ENCODE measurements around the gene ARSK. TPM values are rescaled to one million over a fixed set of nuclear protein-coding genes. Genes with fewer than 3 reads are reported as not detected.

ARSK gene
- total RNA-seq, 2 donors from 2014 or later: 7.3 to 23.3 TPM

- Histone ChIP-seq H3K4me1 (replicated peaks) (no peaks in the 10 kb centered on the region), H3K36me3 (peaks cover 0 to 5% of the 10 kb centered on the region in 2 donors), H3K4me3 (no peak overlapping the region), H3K9me3 (no peaks in the 10 kb centered on the region), H3K27me3 (replicated peaks; ENCODE audit: insufficient read depth) (no peaks in the 10 kb centered on the region), H3K27ac (no peak overlapping the region)
- TF ChIP-seq POLR2AphosphoS5 (IDR thresholded peaks at IDR 0.05) (no peak), CTCF (IDR thresholded peaks at IDR 0.05) (no peak), POLR2A (IDR thresholded peaks at IDR 0.05) (no peak)
- no peak for DNase-seq (ENCODE audit: low spot score)
- WGBS: 82% methylated on average over 4 of the region's 4 CpGs
- intact Hi-C loops (cut with DNase I): no loop called here
These were observed 10.5 kb downstream of the ARSK start for GRCh38 chr5:95565280-95565920.

- Histone ChIP-seq H3K4me1 (replicated peaks) (no peaks in the 10 kb centered on the region), H3K9me3 (no peaks in the 10 kb centered on the region), H3K27me3 (replicated peaks; ENCODE audit: insufficient read depth) (no peaks in the 10 kb centered on the region), H3K27ac (no peak overlapping the region), H3K4me3 (no peak overlapping the region), H3K36me3 (peaks cover 0 to 5% of the 10 kb centered on the region in 2 donors)
- intact Hi-C loops (cut with DNase I): no loop called here
- WGBS: 67% methylated on average over 2 of the region's 2 CpGs
- no peak for DNase-seq (ENCODE audit: low spot score)
- TF ChIP-seq POLR2A (IDR thresholded peaks at IDR 0.05) (no peak), POLR2AphosphoS5 (IDR thresholded peaks at IDR 0.05) (no peak), CTCF (IDR thresholded peaks at IDR 0.05) (no peak)
These were observed 17.1 kb downstream of the ARSK start for GRCh38 chr5:95572016-95572415.

GRCh38 chr5:95581576-95581975 lies 26.7 kb downstream of the ARSK start:
- no peaks in the 10 kb centered on the region for H3K36me3 ChIP-seq
- intact Hi-C loops (cut with DNase I): no loop called here
- WGBS: 96% methylated on average over 2 of the region's 2 CpGs
- no peaks in the 10 kb centered on the region for H3K4me1 ChIP-seq (replicated peaks)
- H3K27me3 ChIP-seq (replicated peaks; ENCODE audit: insufficient read depth): no peaks in the 10 kb centered on the region
- H3K27ac ChIP-seq: no peak overlapping the region
- H3K4me3 ChIP-seq: no peak overlapping the region
- no peaks in the 10 kb centered on the region for H3K9me3 ChIP-seq
- TF ChIP-seq CTCF (IDR thresholded peaks at IDR 0.05): no peak
- no peak for TF ChIP-seq POLR2A (IDR thresholded peaks at IDR 0.05)
- no peak for TF ChIP-seq POLR2AphosphoS5 (IDR thresholded peaks at IDR 0.05)
- DNase-seq (ENCODE audit: low spot score): no peak

GRCh38 chr5:95583992-95584391 lies 29.1 kb downstream of the ARSK start:
- Histone ChIP-seq H3K36me3 (no peaks in the 10 kb centered on the region), H3K27me3 (replicated peaks; ENCODE audit: insufficient read depth) (no peaks in the 10 kb centered on the region), H3K27ac (no peak overlapping the region), H3K9me3 (no peaks in the 10 kb centered on the region), H3K4me3 (no peak overlapping the region), H3K4me1 (replicated peaks) (no peaks in the 10 kb centered on the region)
- TF ChIP-seq POLR2A (IDR thresholded peaks at IDR 0.05) (no peak), CTCF (IDR thresholded peaks at IDR 0.05) (no peak), POLR2AphosphoS5 (IDR thresholded peaks at IDR 0.05) (no peak)
- DNase-seq (ENCODE audit: low spot score): no peak
- 70% methylated on average over 1 of the region's 1 CpG for WGBS
- intact Hi-C loops (cut with DNase I): no loop called here

GRCh38 chr5:95590880-95591279 lies 36.0 kb downstream of the ARSK start:
- Histone ChIP-seq H3K36me3 (no peaks in the 10 kb centered on the region), H3K4me3 (no peak overlapping the region), H3K27me3 (replicated peaks; ENCODE audit: insufficient read depth) (no peaks in the 10 kb centered on the region), H3K27ac (no peak overlapping the region), H3K4me1 (replicated peaks) (no peaks in the 10 kb centered on the region), H3K9me3 (no peaks in the 10 kb centered on the region)
- intact Hi-C loops (cut with DNase I): no loop called here
- no peak for TF ChIP-seq CTCF (IDR thresholded peaks at IDR 0.05)
- 90% methylated on average over 1 of the region's 1 CpG for WGBS
- no peak for DNase-seq (ENCODE audit: low spot score)

Data from prostate gland (tissue), 2 donors.